GM12872 (cell line): Measurements from ENCODE around the gene CLGN.
A peak's percentile ranks its signal among the peaks of the same experiment; 100 is the strongest.

ENCODE experiments used
- TF ChIP-seq, protein P1 (sequence below): IDR thresholded peaks from 3 replicates; pipeline ENCODE4 v1.5.1; 2011; ENCODE audit warnings: low read depth, mild to moderate bottlenecking, low read length, moderate library complexity; ENCODE audit not compliant: insufficient read depth

Gene CLGN, protein sequence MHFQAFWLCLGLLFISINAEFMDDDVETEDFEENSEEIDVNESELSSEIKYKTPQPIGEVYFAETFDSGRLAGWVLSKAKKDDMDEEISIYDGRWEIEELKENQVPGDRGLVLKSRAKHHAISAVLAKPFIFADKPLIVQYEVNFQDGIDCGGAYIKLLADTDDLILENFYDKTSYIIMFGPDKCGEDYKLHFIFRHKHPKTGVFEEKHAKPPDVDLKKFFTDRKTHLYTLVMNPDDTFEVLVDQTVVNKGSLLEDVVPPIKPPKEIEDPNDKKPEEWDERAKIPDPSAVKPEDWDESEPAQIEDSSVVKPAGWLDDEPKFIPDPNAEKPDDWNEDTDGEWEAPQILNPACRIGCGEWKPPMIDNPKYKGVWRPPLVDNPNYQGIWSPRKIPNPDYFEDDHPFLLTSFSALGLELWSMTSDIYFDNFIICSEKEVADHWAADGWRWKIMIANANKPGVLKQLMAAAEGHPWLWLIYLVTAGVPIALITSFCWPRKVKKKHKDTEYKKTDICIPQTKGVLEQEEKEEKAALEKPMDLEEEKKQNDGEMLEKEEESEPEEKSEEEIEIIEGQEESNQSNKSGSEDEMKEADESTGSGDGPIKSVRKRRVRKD

DNA sequence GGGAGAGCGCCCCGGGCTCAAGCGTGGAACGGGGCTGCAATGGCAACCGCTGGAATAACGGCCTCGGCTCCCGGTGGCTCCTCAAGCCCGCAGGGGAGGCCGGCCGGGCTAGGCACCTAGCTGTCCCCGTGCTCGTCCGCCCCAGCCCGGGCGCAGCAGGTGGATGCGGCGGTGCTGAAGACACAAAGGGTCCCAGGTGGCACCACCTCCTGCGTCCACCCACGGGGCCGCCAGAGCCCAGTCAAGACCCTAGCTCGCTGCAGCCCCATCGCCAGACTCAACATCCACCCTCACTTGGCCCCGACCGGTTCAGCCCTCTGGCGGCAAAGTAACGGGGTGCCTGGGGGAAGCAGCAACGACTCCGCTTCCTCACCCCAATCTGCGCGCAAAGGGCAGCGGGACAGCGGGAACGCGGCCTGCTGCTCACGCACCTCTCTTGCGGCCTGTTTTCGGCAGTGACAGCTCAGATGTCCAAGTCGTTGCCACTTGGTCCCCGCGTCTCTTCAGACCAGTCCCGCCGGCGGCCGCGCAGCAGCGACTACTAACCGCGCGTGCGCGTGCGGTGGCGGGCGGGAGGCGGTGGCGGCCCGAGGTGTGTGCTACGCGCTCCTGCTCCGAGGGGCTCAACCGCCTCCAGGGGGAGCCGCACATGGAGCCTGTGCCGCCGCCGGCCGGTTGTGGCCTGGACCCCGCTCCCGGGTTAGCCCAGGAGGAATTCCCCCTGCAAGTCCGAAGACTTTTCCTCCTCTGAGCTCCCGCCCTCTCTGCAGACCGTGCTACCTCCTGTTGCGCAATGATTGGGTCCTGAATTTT is at the start of gene CLGN:
Gene CLGN, minus strand, starts transcription at position 543 of the 813 bp plus-strand sequence. CDS start 14,570 bp downstream, outside the sequence.
- TF ChIP-seq, protein P1, sequence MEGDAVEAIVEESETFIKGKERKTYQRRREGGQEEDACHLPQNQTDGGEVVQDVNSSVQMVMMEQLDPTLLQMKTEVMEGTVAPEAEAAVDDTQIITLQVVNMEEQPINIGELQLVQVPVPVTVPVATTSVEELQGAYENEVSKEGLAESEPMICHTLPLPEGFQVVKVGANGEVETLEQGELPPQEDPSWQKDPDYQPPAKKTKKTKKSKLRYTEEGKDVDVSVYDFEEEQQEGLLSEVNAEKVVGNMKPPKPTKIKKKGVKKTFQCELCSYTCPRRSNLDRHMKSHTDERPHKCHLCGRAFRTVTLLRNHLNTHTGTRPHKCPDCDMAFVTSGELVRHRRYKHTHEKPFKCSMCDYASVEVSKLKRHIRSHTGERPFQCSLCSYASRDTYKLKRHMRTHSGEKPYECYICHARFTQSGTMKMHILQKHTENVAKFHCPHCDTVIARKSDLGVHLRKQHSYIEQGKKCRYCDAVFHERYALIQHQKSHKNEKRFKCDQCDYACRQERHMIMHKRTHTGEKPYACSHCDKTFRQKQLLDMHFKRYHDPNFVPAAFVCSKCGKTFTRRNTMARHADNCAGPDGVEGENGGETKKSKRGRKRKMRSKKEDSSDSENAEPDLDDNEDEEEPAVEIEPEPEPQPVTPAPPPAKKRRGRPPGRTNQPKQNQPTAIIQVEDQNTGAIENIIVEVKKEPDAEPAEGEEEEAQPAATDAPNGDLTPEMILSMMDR, result peak; percentile 30

DNA sequence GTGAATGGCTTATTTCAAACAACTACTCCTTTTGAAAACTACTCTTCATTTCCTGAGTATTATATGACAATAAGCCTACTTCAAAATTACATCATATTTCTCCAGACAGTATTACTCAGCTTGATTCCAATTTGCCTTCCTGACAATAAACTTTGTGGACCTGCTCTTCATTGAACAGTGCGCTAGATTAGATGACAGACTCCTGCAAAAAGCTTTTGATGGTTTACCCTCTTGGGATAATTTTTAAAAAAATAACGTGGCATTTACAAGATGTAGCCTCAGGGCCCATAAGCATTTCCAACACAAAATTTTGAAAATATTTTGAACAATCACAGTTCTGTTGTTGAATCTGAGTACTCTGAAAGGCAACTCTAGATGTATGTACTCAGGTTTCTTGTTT is 44.7 kb upstream of the CLGN start:
- TF ChIP-seq, protein P1, result no peak

DNA sequence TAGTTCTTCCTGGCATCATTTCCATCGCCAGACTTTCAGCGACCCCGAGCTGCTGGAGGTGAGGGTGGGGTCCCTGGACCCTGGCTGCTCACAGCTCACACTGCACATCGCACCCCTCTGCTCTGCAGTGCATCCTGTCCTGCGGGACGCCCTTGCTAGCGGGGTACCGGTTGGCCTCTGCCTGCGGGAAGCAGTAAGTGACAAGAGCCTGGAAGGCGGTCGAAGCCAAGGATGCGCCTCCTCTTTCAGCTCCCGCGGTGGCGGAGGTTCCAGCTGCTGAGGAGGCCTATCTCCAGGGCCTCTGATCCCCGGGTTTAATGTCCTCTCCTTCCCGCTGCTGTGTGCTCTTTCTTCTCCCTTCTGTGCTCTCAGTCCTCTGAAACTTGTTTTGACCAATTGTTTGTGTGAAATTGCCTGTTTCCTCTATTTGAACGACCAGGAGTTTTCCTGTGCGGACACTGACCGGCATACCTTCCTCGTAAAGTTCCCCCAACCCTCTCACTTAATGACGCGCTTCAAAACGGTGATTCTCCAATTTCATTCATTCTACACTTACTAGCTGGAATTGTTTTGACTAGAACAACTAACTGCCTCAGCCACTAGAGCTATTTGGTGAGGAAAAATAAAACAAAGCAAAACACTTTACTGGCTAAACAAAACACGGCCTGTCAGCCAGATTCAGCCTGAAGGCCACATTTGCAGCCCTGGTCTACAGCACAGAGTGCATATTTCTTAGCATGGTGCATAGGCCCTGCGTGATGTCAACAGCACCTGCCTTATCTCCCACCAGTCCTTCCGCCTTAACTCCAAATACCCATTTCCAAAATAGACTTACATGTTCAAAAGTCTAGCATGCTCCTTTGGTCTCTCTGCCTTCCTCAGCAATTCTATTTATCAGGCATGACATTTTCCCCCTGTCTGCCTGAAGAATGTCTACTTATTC is 42.6 kb upstream of the CLGN start:
- TF ChIP-seq, protein P1, result no peak

DNA sequence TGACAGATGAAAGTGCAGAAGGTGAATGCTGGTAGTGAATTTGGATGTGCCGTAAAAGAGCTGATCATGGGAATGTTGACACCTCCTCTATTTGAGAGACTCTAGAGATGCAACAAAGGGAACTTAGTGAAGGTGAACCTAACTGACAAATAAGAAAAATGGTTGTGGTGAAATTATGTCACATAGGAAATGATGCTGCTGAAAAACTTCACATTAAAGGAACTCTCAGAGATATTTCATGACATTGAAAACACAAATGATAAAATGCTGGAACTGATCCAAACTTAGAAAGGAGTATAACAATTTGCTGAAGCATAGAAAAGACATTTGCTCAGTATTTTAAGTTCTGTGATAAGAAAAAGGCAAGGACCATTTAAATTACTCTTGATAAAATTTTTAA is 38.7 kb upstream of the CLGN start:
- TF ChIP-seq, protein P1, result no peak

DNA sequence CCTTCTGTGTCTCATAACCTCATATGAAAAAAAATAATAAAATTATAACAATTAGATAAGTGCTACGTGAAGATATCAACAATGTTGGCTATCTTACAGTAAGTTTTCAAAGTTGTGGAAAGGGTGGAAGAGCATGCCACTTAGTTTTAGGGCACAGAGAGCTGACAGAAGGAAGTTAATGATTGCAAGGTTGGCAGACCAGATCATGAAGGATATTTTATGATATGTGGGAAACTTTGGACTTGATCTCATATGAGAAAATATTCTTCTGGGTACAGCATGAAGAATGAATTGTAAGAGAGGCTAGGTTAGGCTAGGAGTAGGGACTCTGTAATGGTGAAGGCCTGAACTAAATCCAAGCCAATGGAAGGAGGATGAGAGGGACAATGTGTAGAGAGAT is 36.2 kb upstream of the CLGN start:
- TF ChIP-seq, protein P1, result no peak

DNA sequence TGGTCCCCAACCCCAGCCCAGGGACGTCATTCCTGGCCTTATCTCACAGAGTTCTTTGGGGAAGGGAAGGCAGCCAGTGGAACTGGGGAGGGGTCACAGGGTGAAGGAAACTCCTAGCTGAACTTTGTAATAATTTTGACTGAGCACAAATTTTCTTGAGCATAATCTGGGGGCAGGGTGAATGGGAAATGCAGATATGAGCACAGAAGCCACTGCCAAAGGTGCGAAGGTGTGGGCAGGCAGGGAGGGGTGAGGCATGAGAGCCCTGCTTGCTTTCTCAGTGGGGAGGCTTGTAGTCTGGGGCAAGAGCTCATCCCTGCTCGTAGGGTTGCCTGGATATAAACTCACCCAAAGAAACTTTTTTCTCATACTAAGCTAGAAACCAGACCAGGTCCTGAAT is 35.7 kb upstream of the CLGN start:
- TF ChIP-seq, protein P1, result no peak
